SIG-M5 (cell line): Measurements from ENCODE around the gene ADK.

Experiments used
- DNase-seq: peaks from one replicate; lab custom pipeline; 2025; lab: John Stamatoyannopoulos, UW

Gene ADK

DNA sequence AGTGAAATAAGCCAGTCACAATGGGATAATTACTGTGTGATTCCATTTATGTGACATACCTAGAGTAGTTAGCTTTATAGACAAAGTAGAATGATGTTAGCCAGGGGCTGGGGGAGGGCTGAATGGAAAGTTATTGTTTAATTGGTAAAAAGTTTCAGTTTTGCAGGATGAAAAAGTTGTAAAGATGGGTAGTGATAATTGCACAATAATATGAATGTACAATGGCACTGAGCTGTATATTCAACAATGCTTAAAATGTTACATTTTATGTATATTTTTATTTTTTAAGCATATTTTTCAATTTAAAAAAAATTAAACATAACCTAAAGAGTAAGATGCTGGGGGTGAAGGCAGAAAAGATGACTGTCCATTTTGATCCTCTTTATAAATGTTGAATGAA lies 459.3 kb downstream of the ADK start:
- DNase-seq: no peak

DNA sequence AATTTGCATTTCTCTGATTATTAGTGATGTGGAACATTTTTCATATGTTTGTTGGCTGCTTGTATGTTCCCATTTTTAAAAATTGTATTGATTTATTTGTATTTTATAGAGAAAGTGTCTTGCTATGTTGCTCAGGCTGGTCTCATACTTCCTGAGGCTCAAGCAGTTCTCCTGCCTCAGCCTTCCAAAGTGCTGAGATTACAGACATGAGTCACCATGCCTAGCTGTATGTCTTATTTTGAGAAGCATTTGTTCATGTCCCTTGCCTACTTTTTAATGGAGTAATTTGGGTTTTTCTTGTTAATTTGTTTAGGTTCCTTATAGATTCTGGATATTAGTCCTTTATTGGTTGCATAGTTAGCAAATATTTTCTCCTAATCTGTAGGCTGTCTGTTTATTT lies 461.2 kb downstream of the ADK start:
- DNase-seq: no peak

DNA sequence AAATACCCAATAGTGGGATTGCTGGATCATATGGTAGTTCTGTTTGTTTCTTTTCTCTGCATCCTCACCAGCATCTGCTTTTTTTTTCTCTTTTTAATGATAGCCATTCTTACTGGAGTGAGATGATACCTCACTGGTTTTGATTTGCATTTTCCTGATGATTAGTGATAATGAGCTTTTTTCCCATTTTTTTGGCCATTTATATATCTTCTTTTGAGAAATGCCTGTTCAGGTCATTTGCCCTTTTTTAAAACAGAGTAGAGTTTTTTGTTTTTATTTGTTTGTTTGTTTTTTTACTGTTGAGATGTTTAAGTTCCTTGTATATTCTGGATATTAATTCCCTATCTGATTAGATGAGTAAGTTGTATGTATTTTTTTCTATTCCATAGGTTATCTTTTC lies 469.6 kb downstream of the ADK start:
- no peak for DNase-seq

DNA sequence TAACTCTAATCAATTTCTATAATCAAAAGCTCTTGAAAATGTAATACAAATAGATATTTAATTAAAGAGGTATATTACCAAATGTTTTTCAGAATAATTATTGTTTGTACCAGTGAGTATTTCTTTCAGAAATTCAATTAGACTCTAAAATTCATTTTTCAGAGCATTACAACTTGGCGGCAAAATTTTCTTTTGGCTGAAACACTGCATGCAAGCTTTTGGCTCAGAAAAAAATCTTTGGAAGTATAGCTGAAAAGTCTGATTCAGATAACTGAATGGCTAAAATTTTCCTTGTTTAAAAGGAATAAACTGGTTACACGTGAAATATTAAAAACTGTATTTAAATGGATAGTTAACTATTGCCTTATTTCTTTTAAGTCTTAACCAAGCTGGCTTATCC lies 472.8 kb downstream of the ADK start:
- DNase-seq: no peak

DNA sequence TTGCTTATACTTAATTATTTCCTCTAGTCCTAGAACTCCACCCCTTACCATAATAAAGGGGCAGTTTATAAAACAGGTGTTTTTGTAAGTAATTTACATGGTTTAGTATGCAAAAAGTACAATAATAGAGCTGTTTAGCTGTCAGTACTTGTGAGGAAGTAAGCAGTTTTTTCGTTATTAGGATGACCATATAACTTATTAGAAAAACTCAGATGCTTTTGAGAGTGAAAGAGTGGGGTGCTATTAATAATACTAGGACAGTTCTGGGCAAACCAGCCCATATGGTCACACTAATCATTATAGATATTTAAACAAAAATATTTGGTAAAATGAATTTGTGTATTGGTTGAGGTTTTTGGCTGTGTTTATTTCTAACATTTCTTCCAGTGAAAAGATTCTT lies 473.5 kb downstream of the ADK start:
- no peak for DNase-seq

DNA sequence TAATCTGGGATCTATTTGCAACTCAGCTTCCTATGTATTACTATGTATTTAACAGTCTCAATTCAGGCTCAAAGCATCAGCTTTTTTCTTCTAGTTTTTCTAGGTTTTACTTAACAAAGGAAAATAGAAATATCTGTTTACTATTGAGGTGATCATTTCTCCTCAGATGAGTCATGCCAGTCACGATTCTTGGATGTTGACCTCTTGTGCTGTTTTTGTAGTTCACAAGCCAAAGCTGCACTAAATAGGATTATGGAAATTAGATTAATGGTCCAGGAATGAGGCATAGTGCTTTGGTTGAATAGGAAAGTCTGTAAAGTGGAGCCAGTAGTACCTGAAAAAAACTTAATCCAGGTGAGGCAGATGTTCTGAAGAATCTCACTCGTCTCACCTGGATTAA lies 477.1 kb downstream of the ADK start:
- DNase-seq: no peak

DNA sequence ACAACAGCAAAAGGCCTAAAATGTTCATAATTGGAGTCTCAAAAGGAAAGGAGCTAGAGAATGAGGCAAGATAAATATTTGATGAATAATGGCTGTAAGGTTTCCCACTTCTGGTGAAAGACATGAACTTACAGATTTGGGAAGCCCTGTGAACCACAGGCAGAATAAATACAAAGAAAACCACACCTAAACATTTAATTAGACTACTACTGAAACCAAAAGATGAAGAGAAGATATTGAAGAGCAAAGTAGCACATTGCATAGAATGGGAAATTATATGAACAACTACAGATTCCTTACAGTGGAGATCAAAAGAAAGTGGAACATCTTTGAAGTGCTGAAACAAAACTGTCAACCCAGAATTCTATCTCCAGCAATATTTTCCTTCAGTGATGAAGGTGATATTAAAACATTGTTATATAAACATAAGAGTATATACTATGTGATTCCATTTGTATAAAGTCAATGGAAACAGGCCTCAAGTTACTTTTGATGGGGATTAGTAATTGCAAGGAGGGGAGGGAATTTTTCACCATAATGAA lies 484.0 kb downstream of the ADK start:
- DNase-seq: no peak

DNA sequence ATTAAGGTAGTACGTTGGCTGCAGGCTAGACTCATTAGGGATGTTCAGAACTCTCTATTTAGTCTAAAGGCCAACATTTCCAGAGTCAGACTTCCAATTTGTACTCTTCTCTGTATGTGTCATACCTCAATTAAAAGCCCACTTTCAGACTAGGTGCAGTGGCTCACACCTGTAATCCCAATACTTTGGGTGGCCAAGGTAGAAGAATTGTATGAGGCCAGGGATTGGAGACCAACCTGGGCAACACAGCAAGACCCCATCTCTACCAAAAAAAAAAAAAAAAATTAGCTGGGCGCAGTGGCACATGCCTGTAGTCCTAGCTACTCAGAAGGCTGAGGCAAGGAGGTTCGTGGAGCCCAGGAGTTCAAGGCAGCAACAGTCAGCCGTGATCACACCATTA lies 484.6 kb downstream of the ADK start:
- no peak for DNase-seq

DNA sequence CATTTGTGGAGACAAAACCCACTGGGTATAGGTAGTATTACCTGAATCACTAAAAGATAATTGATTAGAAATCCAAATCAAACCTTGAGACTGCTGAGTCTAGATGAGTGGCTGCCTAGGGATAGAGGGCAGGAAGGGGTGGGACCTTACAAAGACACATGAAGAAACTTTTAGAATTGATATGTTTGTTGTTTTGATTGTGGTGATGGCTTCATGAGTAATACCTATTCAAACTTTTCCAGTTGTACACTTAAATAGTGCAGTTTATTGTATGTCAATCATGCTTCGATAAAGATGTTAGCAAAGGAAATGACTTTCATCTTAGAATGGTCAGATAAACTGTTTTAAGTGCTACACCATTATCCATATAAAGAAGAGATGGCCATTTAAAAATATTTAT lies 486.7 kb downstream of the ADK start:
- no peak for DNase-seq

DNA sequence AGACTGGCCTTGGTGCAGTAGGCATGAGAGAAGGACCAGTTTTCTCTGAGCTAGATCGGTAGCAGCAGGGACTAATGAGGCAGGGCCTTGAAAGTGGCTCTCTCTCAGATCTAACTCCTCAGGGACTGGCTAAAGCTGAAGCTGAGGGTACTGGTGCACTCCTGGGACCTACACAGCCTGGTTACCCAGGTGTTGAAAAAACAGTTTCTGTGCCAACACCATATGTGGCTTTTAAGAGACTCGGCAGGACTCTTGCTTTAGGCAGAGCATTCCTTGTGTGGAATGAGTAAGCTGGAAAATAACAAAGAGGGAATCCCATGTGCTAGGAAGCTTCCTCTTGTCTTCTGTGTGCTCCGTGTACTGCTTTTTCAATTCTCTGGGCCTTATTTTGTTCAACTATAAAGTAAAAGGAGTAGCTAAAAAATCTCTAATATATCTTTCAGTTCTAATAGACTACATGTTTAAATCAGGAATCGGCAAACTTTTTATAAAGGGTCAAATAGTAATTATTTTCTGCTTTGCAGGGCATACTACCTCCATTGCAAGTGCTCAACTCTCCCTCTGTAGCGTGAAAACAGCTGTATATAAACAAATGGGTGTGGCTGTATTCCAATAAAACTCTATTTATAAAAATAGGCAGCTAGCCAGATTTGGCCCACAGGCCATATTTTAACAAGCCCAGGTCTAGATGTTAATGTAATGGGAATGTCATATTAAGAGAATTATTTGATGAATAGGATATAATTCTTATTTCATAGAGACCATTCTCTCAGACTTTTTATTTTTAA lies 489.3 kb downstream of the ADK start:
- DNase-seq: no peak

DNA sequence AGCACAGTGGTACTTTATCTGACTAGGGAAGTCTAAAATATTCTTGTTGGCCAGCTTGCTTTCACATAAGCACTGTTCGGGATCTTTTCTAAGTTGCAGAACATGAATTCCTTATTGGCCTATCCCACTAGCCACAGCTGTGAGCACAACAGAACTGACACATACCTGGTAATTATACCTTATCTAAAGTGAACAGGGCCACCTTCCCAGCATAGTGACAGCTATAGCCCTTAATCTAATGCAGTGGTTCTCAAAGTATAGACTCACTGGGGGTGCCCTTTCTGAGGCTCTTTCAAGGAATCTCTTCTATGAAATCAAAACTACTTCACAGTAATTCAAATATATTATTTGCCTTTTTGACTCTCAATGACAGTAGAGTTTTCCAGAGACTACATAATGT lies 490.6 kb downstream of the ADK start:
- DNase-seq: no peak

DNA sequence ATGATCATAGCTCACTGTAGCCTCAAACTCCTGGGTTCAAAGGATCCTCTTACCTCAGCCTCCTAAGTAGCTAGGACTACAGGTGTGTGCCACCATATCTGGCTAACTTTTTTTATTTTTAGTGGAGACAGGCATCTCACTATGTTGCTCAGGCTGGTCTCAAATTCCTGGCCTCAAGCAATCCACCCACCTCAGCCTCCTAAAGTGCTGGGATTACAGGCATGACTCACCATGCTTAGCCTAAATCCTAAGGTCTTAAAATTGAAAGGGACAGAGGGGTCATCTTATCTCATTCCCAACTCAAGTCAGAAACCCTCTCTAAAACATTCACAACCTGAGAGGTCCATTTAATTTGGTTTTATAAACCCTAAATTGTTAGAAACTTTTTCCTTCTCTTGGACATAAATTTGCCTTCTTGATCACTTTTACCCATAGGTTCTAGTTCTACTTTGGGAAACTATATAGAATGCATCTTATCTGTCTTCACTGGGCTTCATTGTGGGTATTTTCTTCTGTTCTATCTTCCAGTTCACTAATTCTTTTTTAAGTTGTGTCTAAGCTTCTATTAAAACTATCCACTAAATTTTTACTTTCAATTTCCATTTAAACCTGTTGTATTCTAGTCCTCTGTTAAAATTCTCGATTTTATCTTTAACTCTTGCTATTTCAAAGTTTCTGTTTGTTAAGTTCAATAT lies 492.0 kb downstream of the ADK start:
- no peak for DNase-seq

DNA sequence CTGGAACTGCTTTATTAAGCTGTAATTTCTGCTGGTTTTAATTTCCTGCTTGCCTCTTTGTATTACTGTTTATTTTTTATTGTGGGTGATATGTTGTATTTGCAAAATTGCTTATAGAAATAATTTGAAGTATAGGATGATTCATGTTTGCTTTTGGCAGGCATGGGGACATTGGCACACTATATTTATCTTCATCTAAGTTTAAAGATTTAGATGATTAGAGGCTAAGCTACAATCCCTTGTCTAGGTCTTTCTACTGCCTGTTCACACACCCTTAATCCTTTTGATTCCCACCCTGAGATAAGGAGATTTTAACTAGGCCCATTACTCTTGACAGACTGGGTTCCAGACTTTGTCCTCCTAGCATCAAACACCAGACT lies 492.6 kb downstream of the ADK start:
- DNase-seq: no peak

DNA sequence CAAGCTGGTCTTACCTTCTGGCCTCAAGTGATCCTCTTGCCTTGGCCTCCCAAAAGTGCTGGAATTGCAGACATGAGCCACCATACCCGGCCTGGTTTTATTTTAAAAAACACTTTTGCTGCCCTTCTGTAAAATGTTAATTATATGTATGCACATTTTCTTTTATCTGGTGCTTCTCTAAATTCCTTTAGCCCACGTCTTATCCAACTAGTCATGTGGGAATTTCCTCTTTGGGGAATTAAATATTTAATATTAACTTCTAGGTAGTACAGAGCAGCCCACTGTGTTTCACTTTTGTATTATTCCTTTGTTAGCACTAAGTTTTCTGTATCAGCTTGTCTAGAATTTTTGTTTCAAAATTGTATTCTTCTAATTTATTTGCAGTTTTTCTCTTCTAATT lies 493.7 kb downstream of the ADK start:
- no peak for DNase-seq

DNA sequence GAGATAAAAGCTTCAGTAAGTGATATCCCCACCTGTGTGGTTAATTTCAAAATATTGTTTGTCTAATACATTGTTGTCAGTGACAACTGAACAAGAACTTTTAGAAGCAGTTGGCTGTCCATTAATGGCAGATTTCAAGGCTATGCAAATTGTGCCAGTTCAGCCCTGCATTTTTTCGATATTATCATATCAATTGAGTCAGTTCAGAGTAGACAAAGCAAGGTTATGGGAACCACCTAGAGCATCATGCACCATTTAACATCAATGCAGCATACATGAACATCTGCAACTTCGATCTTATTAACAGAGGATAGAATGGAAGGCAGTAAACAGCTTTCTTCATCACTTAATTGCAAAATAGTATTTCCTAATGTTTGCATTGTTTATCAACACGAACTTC lies 494.7 kb downstream of the ADK start:
- no peak for DNase-seq

DNA sequence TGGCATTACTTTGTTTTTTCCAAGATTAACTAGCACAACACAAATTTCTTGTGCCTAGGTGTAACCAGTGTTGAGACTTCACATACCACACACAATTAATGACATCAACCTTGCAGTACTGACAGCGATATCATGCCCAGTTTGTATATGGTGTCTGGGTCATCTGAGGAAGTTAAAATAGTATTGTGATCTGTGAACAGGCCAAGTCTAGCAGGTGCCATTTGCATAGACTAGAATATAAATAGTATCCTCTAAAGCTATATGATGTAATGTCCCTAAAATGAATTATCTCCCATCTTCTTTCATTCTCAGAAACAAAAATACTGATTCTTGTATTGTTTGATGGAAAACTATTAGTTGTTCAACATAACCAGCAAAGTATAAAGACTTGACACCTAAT lies 499.6 kb downstream of the ADK start:
- DNase-seq: no peak

DNA sequence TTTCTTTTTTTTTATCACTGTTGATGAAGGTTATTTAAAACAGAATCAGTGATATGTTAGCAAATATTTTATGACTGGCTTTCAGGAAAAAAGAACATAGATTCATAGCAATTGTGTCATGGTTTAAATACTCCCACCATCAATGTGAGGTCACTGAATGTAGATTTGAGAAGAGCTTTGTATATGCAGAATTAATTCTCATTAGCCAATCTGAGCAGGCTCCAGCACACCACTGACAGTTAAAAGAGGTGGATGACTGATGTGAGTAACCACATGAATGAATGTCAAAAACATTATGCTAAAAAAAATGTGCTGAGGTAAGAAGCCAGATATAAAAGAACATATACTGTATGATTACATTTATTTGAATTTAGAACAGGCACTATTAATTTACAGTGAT lies 500.5 kb downstream of the ADK start:
- no peak for DNase-seq

DNA sequence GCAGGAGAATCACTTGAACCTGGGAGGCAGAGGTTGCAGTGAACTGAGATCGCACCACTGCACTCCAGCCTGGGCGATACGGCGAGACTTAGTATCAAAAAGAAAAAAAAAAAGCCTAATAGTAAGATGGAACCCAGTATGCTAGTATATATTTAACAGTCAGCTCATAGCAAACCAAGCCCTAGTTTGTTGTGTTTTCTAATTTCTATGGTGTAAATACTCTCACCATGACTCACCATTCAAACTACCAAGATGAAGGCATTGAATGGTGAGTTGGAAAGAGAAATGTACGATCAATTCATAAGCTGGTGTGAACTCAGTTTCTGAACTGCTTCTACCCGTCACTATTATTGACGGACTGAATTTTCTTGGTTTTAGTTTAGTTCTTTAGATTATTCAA lies 501.6 kb downstream of the ADK start:
- no peak for DNase-seq

DNA sequence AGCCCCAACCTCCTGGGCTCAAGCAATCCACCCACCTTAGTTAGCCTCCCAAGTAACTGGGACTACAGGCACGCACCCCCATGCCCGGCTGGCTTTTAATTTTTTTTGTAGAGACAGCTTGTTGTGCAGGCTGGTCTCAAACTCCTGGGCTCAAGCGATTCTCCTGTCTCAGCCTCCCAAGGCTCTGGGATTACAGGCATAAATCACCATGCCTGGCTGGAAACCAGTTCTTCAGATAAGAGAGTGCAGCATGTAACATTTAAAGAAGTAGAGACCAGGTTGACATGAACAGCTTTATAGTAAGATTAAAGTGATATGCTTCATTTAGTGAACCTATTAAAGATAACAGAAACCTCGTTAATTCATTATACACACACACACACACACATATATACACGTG lies 507.5 kb downstream of the ADK start:
- no peak for DNase-seq

DNA sequence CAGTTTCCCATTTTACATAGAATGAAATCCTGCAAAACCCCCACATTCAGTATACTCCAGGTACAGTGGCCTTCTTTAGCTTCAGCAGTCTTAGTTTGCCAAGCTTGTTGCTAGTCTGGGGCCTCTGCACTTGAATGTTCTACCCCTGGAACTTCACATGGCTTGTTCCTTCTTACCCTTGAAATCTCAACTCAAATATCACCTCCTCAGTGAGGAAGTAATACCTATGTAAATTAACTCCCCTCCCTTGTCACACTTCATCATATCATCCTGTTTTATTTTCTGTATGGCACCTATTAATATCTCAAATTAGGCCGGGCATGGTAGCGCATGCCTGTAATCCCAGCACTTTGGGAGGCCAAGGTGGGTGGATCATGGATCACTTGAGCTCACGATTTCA lies 511.6 kb downstream of the ADK start:
- no peak for DNase-seq

DNA sequence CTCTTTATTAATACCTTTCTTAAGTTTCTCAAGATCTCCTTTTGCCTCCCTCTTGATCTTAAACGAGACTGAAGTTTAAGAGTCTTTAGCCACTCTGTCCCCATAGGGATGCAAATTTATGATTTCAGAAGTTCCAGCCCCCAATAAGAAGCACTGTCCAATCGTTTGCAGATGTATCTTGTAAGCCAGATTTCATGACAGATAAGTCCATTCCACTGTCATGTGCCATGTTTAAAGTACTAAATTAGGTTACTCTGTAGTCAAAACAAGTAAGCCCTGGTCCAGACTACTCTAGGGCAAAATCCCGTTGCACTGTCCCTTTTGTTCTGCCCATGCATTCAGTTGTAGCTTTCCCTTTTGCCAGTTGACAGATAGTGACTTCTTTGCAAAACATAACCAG lies 518.2 kb downstream of the ADK start:
- DNase-seq: no peak

DNA sequence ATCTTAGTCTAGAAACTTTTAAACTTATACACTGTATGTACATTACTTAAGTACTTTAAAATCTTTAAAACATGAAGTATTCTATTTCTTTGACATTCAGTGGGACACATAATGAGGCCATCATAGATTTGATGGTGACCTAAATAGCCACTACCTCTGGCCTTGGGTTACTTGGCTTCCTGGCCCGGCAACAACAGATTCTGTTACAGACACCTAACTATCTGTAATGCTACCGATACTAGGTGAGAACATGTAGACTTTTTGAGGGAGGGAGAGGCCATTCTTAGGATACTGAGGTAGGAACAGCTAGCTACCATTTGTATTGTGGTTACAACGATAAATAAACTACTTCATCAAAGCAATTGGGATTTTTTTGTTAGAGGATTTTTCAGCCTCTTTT lies 520.7 kb downstream of the ADK start:
- DNase-seq: no peak

DNA sequence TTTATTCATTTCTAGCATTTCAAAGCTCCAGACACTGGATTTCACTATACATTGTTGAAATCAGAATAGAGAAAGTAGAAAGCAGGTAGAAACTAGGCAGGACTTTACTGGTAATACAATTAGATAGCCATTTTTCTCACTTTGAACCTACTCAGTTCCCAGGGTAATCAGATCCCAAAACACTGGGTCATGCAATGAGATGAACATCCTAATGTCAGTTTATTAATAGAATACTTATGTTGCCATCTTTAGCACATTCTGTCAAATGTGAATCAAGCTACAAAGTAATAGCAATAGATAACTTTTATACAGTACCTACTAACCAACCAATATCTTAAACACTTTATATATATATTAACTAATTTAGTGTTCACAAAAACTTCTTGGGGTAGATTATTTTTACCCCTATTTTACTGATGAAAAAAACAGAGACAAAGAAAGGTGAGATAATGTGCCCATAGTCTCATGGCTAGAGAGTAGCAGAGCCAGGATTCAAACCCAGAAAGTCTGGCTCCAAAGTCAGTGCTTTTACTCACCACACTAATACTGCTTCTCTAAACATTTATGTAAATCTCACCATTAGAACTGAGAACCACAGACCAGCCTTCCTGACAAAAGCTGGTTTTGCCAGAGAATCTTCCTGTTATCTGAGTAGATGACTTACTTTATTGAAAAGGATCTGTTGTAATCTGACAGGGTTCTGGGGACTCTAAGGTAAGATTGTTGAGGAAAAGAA lies 521.6 kb downstream of the ADK start:
- no peak for DNase-seq
